ENCODE data around the gene HES3. TPM values are rescaled to one million over a fixed set of nuclear protein-coding genes. Genes with fewer than 3 reads are reported as not detected.

Gene HES3
- total RNA-seq, 1 experiment from 2014 or later: not detected

- H3K27ac ChIP-seq (ENCODE audit: low read depth, low read length): no peak overlapping the region
- ChIA-PET RAD21 (ENCODE audit: low non-redundant PET in 1 of 2, low total read pairs in 2 of 2, uncharacterized antibody in 2 of 2, unreplicated experiment in 2 of 2) (no interaction called here), POLR2A (no interaction called here), CTCF (no interaction called here)
- no peaks in the 10 kb centered on the region for H3K4me1 ChIP-seq (ENCODE audit: control insufficient read depth in 1 of 2, insufficient read depth in 2 of 2, low read length in 2 of 2)
- no peak for ATAC-seq
- H3K36me3 ChIP-seq (ENCODE audit: control insufficient read depth in 1 of 2, insufficient read depth in 2 of 2, low read length in 2 of 2): no peaks in the 10 kb centered on the region; a peak in 1 of 4 replicates
- no peak overlapping the region for H2AFZ ChIP-seq (ENCODE audit: low read depth, low read length, poor library complexity, severe bottlenecking)
- no peaks in the 10 kb centered on the region for H4K20me1 ChIP-seq (ENCODE audit: insufficient read depth)
- H3K27me3 ChIP-seq (ENCODE audit: insufficient read depth, low read length): no peaks in the 10 kb centered on the region
- no TSS peak for BruUV-seq (replicated peaks)
- intact Hi-C loops (cut with micrococcal nuclease): no loop called here
- H3K9ac ChIP-seq (ENCODE audit: low read length): no peak overlapping the region
- H3K9me2 ChIP-seq (ENCODE audit: insufficient read depth): no peaks in the 10 kb centered on the region
- no peaks in the 10 kb centered on the region for H3K79me2 ChIP-seq (ENCODE audit: insufficient read depth, low read length)
- no peak overlapping the region for H3K4me2 ChIP-seq (ENCODE audit: low read length)
- H3K9me3 ChIP-seq (ENCODE audit: control insufficient read depth in 1 of 2, insufficient read depth in 1 of 2, low read depth in 1 of 2, low read length in 2 of 2): no peaks in the 10 kb centered on the region
- DNase-seq (ENCODE audit: low read depth, low spot score): no peak
- TF ChIP-seq ZNF274 (IDR thresholded peaks at IDR 0.05; ENCODE audit: low read depth, low read length): no peak
- TF ChIP-seq REST (IDR thresholded peaks at IDR 0.05; ENCODE audit: low read depth): no peak
- TF ChIP-seq SRF (IDR thresholded peaks at IDR 0.05; ENCODE audit: low read depth): no peak
- no peak for TF ChIP-seq TCF7L2 (IDR thresholded peaks at IDR 0.05; ENCODE audit: borderline replicate concordance, extremely low read depth, insufficient read depth, insufficient read length)
- no peak for TF ChIP-seq CEBPB (IDR thresholded peaks at IDR 0.05; ENCODE audit: low read depth)
- no peak for TF ChIP-seq EZH2 (IDR thresholded peaks at IDR 0.05)
- no peak for TF ChIP-seq MAX (IDR thresholded peaks at IDR 0.05)
- no peak for TF ChIP-seq SP1 (IDR thresholded peaks at IDR 0.05; ENCODE audit: low read depth)
- TF ChIP-seq FOSL1 (IDR thresholded peaks at IDR 0.05; ENCODE audit: low read depth): no peak
- no peak for TF ChIP-seq EGR1 (IDR thresholded peaks at IDR 0.05; ENCODE audit: low read depth)
- no peak for TF ChIP-seq SIN3A (IDR thresholded peaks at IDR 0.05; ENCODE audit: low read depth)
- TF ChIP-seq JUND (IDR thresholded peaks at IDR 0.05): no peak
- TF ChIP-seq CBX3 (IDR thresholded peaks at IDR 0.05; ENCODE audit: low read depth): no peak
- TF ChIP-seq EZH2phosphoT487 (IDR thresholded peaks at IDR 0.05; ENCODE audit: borderline replicate concordance): no peak
- TF ChIP-seq RAD21 (IDR thresholded peaks at IDR 0.05; ENCODE audit: low read depth): no peak
- no peak for TF ChIP-seq POLR2A (IDR thresholded peaks at IDR 0.05; ENCODE audit: borderline replicate concordance, extremely low read depth, insufficient read depth, insufficient read length)
- TF ChIP-seq ZBTB33 (IDR thresholded peaks at IDR 0.05; ENCODE audit: extremely low read depth, insufficient replicate concordance, low read length): no peak
- H3K4me3 ChIP-seq (replicated peaks in 1 of 2; ENCODE audit: low read depth in 1 of 2, low read length in 2 of 2): no peak overlapping the region
These were observed 23.8 kb downstream of the HES3 start for GRCh38 chr1:6267686-6268322.
